Posterior vena cava (tissue), 2 donors: ENCODE measurements around the gene NEDD4L. TPM values are rescaled to one million over a fixed set of nuclear protein-coding genes. Genes with fewer than 3 reads are reported as not detected.

Experiments
- DNase-seq: peaks from one replicate; pipeline ENCODE4 v3.0.0-alpha.2; 2020; ENCODE audit warnings: low spot score
- intact Hi-C, 2 donors: fragments of 100-400 bp; cut with DNase I; formaldehyde crosslinking; loops; one replicate each; pipeline versions ENCODE4 v1.14.1 to v1.14.2; 2022 to 2023
- total RNA-seq, 2 donors: library from RNA; stranded (reverse); fragmentation: NEBNext Ultra II Directional; extraction: Animal tissue kit (Norgen Biotek cat#: 25700); gene quantifications; one replicate each; pipeline ENCODE4 v1.2.1, GENCODE V29; 2021
- donor health status: DM: yes; HTN: yes; CAD: no.
- donor health status: DM: yes; HTN: yes; CAD: no.

Gene NEDD4L
- total RNA-seq, 2 donors from 2014 or later = 11.3 to 14.9 TPM

- no peak for DNase-seq
These were observed 61.3 kb downstream of the NEDD4L start for GRCh38 chr18:58105206-58105887.

GRCh38 chr18:58105888-58106260 lies 61.8 kb downstream of the NEDD4L start:
- intact Hi-C loops = no loop called here
- no peak for DNase-seq

More at GRCh38 chr18:58105206-58105887, 61.3 kb downstream of the NEDD4L start:
- intact Hi-C loops = no loop called here

- intact Hi-C loops = no loop called here
- no peak for DNase-seq
These were observed 62.5 kb downstream of the NEDD4L start for GRCh38 chr18:58106289-58107070.

- intact Hi-C loops = no loop called here
- DNase-seq = no peak
These were observed 65.2 kb downstream of the NEDD4L start for GRCh38 chr18:58109256-58109655.

GRCh38 chr18:58110398-58110797 lies 66.4 kb downstream of the NEDD4L start:
- intact Hi-C loops = no loop called here
- no peak for DNase-seq

GRCh38 chr18:58112174-58112573 lies 68.1 kb downstream of the NEDD4L start:
- intact Hi-C loops = no loop called here
- no peak for DNase-seq

GRCh38 chr18:58113337-58113736 lies 69.3 kb downstream of the NEDD4L start:
- intact Hi-C loops = no loop called here
- DNase-seq = no peak

- no peak for DNase-seq
- intact Hi-C loops = no loop called here
These were observed 70.7 kb downstream of the NEDD4L start for GRCh38 chr18:58114766-58115165.

GRCh38 chr18:58116818-58117217 lies 72.8 kb downstream of the NEDD4L start:
- intact Hi-C loops = no loop called here
- DNase-seq = no peak

- intact Hi-C loops = no loop called here
- DNase-seq = no peak
These were observed 73.9 kb downstream of the NEDD4L start for GRCh38 chr18:58117786-58118403.

GRCh38 chr18:58118536-58118935 lies 74.5 kb downstream of the NEDD4L start:
- intact Hi-C loops = no loop called here
- no peak for DNase-seq

GRCh38 chr18:58119819-58120218 lies 75.8 kb downstream of the NEDD4L start:
- intact Hi-C loops = loop anchor here in 1 of 2 donors (5.0 to 10.0 kb wide), 3 partner anchors 73 to 495 kb away; partner anchors contain the start of gene NARS1
- DNase-seq = no peak

- intact Hi-C loops = loop anchor here in 1 of 2 donors (5.0 to 10.0 kb wide), 3 partner anchors 77 to 500 kb away; partner anchors contain the start of gene NARS1
- no peak for DNase-seq
These were observed 80.4 kb downstream of the NEDD4L start for GRCh38 chr18:58124475-58124874.

- intact Hi-C loops = loop anchor here in 1 of 2 donors (10.0 kb wide), 2 partner anchors 240 to 500 kb away; partner anchors contain the start of gene NARS1
- no peak for DNase-seq
These were observed 81.2 kb downstream of the NEDD4L start for GRCh38 chr18:58125183-58125582.

GRCh38 chr18:58125756-58126155 lies 81.7 kb downstream of the NEDD4L start:
- intact Hi-C loops = loop anchor here in 1 of 2 donors (10.0 kb wide), 2 partner anchors 241 to 501 kb away; partner anchors contain the start of gene NARS1
- DNase-seq = no peak

GRCh38 chr18:58128381-58129374 lies 84.7 kb downstream of the NEDD4L start:
- DNase-seq = no peak
- intact Hi-C loops = loop anchor here in 1 of 2 donors (10.0 kb wide), 2 partner anchors 244 to 504 kb away; partner anchors contain the start of gene NARS1

- intact Hi-C loops = no loop called here
- no peak for DNase-seq
These were observed 88.7 kb downstream of the NEDD4L start for GRCh38 chr18:58132595-58133261.

- DNase-seq = no peak
- intact Hi-C loops = no loop called here
These were observed 91.2 kb downstream of the NEDD4L start for GRCh38 chr18:58135183-58135641.
